GM19043 (cell line): Measurements from ENCODE around the gene MRS2.

ENCODE experiments used
- ATAC-seq: cut with Tn5 transposase; IDR thresholded peaks from one replicate; pipeline ENCODE4 v1.9.1; 2021; ENCODE audit warnings: low read depth; ENCODE audit not compliant: unreplicated experiment

Gene MRS2

GRCh38 chr6:24460966-24461365 is 58.2 kb downstream of the MRS2 start:
- ATAC-seq = no peak

GRCh38 chr6:24464253-24465038 is 61.7 kb downstream of the MRS2 start:
- ATAC-seq = no peak

GRCh38 chr6:24469811-24470210 is 67.1 kb downstream of the MRS2 start:
- no peak for ATAC-seq

GRCh38 chr6:24472181-24472580 is 69.4 kb downstream of the MRS2 start:
- no peak for ATAC-seq
